Prostate gland (tissue), 2 donors: ENCODE results near the gene ALS2CL.

ENCODE experiments used
- CTCF ChIP-seq, 4 experiments: fragments of 200-600 bp in 2 of 4; fragments of 450-650 bp in 2 of 4; sonication (generic) in 2 of 4; IDR thresholded peaks; 1 replicate in 3 of 4; 2 replicates in 1 of 4; pipeline ENCODE4 v1.5.1; 2016 to 2019; ENCODE audit warnings: antibody characterized with exemption in 4 of 4, mild to moderate bottlenecking in 2 of 4, moderate library complexity in 2 of 4
- POLR2A ChIP-seq: fragments of 450-650 bp; IDR thresholded peaks from one replicate; pipeline ENCODE4 v1.6.1; 2016; ENCODE audit warnings: antibody characterized with exemption, mild to moderate bottlenecking

DNA sequence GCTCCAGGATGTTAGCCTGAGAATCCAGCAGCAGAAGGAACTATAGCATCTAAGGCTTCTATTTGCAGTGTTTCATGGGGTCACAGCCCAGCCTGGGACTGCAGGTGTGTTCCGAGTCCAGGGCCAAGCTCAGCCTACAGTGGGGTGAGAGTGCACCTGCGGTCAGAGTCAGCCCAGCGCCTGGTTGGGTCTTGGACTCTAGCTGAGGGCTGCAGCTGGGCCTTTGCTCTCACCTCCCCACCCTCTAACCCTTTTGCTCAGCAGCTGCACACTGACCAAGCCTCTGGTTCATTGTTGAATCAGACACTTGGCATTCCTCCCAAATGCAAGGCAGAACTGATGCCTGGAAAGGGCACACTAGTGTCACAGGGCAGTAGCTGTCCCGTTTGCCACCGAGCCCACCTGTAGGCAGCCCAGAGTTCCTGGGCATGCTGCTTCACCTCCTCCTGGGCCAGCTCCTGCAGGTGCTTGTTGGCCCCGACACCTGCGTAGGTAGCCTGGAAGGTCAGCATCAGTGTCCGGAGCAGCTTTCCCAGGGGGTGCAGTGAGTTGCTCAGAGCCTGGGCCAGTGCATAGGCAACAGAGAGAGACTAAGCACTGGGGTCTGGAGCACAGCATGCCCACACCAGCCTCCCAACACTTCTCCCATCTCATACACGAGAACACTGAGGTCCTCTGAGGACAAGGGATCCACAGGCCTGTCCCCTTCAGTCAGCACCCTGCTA is 17.5 kb downstream of the ALS2CL start:
- TF ChIP-seq CTCF (IDR thresholded peaks at IDR 0.05), result no peak
- no peak for TF ChIP-seq POLR2A
